HG03095 (cell line): ENCODE results near the gene ATAD2B.

Source experiments
- ATAC-seq: cut with Tn5 transposase; IDR thresholded peaks from one replicate; pipeline ENCODE4 v1.9.1; 2021; ENCODE audit warnings: moderate library complexity; ENCODE audit not compliant: unreplicated experiment

Gene ATAD2B

DNA sequence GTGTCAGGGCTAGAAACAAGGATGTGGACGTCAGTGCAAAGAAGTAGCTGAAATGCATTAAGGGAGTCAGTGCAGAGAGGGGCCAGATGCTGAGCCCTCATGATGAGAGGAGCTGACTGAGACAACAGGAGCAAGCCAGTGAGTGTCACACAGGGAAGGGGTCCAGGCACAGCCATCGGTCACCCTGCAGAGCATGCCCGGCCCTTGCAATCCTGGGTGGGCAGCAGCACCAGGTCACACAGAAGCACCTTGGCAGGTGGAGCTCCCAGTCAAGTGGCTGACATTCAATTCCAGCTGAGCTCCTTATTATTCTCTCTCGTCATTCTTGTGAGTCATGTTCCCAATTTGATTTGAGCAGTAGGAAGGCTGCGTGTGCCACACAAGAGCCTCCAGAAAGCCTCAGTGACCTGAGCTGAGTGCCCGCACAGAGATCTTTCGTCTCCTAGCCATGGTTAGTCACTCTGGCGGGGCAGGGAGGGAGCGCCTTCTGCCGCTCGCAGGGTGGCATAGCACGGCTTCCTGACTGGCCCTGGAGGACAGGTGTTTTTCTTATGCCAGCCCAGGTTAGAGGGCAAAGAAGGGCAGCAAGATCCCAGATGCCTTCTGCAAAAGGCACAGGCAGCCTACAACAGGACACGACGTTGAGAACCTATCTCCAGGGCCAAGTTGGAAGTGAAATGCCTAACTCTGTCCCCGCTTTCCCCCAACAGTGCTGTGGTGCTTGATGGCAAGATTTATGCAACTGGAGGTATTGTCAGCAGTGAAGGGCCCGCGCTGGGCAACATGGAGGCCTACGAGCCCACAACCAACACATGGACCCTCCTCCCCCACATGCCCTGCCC is 220.9 kb downstream of the ATAD2B start:
- ATAC-seq = no peak

DNA sequence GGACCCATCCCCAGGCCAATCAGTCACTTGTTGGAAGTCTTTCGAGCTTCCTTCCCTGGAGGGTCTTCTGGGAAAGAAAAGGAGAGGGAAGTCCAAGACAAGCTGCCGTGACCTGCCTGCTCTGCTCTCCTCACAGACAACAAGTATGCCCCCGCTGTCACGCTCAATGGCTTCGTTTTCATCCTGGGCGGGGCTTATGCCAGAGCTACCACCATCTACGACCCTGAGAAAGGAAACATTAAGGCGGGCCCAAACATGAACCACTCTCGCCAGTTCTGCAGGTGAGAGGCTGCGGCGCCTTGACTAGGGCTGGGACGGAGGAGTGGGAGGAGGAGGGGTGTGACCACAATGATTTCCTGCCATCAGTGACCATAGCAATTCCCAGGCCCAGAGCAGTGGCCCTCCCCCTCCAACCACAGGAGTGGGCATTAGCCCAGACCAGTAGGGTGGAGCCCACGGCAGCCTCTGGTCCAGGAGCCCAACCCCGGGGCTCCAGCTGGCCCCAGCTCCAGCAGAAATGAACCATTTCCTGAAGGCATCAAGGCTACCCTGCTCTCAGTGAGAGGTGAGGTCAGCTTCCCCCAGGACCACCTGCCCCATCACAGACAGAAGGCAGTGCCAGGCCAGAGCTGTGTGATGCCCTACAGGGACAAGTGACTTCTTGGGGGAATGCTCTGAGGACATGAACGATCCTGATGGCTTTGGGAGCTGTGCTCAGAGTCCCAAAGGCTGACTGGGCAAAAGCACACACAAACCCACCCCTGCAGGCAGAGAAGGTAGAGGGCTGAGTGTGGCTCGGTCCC is 223.1 kb downstream of the ATAD2B start:
- ATAC-seq = no peak

DNA sequence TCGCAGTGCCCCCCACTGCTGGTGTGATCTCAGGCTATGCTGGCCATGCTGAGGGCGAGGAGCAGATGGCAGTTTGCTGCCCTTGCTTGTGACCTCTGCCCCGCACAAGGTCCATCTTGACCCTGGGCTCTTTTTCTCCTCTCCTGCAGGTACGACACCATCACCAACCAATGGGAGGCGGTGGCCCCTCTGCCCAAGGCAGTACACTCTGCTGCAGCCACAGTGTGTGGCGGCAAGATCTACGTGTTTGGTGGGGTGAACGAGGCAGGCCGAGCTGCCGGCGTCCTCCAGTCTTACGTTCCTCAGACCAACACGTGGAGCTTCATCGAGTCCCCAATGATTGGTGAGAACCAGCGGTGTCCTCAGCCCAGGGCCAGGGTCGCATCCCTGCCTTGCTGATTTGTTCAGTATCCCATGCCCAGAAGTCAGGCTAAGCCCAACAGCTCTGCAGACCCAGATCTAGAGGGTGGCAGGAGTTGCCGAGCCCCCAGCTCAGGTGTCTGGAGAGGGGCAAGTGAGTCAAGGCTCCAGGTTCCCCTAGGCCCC is 223.8 kb downstream of the ATAD2B start:
- ATAC-seq = no peak

DNA sequence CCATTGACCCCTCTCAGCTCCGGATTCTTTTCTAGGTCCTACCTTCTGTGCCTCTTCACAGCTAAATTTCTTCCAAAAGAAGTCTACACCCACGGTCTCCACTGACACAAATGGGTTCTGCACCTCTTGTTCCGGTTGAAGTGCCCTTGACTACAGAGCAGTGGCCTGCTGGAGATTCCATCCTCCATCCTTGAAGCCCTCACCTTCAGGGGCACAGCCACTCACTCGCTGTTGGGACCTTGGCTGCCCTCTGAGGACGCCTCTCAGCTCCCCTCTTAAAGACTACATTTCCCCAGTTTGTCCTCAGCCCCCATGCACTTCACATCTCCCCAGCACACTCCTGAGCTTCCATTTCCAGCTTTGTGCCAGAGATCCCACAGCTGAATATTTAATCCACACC is 226.3 kb downstream of the ATAD2B start:
- ATAC-seq = no peak

DNA sequence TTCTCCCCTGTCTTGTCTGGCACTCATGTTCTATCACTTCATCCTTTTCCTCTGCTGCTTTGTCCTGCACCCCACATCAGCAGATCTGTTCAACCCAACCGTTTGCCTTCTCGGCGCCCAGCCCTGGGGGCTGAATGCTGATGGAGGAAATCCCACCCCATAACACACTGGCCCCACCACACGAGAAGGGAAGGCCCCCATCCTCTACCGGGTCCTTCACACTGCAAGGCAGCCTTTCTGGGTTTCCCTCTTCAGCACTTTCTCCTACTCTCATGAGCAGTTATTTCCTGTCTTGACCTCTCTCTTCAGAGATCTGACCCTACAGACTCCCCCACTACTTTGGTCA is 227.4 kb downstream of the ATAD2B start:
- no peak for ATAC-seq

DNA sequence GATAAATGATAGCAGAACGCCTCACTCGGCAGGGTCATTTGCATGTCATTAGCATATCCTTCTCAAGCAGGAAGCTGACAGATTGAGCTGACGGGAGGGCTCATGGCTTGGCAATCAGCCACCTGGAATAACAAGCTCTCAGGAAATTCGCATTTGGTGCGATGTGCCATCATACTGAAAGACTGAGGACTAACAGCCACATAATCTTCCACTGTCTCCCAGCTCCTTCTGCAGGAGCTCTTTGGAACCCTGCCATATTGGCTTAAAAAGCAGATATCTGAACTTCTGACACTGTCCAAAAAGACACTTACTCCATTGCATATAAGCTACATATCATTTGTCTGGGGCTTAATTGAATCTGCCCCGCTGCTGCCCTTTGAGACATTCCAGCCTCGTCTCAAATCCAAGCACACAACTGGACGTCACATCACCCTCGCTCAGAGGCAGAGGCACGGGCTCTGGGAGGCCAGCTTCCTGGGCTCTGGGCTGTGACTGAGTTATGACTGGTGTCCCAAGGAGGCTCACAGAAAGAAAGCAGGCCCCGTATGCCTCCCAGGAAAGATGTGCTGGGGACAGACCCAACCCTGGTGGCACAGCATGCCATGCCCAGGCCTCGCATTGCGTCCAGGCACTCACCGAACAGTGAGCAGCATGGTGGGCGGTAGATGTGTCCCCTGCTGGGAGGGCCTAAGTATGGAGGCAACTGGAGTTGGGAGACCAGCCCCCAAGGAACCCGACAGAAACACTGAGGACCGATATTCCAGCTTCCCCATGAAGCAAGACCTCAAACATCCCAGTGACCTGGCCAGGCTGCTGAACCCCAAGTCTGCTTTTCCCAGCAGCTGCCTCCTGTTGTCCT is 228.0 kb downstream of the ATAD2B start:
- no peak for ATAC-seq
